CD4-positive, alpha-beta T cell treated with Interferon alpha-2 for 1 hour (primary cell): Measurements from ENCODE around the gene COLQ.
"Not testable (repeated sequence)": the region's sequence is repeated elsewhere in the genome, so short reads cannot be mapped to it uniquely, and the experiment has no call there.

Experiments used
- DNase-seq, 2 donors: peaks; one replicate each; pipeline ENCODE4 v3.0.0-alpha.2; 2020 to 2022

The COLQ gene

DNA sequence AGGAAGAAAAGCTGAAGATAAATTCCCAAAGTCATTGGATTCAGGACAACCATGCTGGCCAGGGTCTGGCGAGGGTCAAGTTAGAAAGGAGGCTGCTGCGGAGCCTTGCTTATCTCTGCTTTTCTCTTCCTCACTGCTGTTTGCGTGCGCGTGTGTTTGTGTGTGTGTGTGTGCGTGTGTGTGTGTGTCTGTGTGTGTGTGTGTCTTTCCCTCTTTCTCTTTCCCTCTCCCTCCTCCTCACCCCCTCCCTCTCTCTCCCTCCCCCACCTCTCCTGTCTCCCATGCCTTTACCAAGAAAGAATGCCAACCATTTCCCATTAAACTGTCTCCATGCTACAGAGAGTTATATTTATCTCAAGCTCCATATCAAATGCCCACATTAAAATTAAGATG lies at the start of gene COLQ:
Gene COLQ (minus strand): TSS at position 134 of the 393 bp plus-strand sequence. CDS start 81 bp downstream, at position 53.
- no peak for DNase-seq

DNA sequence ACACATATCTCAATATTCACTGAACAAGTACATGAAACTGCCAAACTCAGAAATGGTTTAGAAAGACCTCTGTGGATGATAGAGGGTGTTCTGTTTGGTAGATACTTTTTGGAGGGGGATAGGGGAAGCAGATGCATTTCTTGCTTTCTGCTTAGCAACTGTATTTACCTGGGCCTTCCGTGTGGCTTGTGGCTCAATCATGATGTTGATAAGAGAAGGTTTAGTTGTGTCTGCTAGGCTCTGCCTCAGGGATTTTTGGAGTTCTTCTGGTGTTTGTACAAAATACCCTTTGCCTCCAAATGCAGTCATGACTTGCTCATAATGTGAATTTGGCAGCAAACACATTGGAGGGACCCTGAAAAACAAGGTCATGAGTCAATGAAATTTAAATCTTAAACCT lies 41.7 kb upstream of the COLQ start:
- no peak for DNase-seq

DNA sequence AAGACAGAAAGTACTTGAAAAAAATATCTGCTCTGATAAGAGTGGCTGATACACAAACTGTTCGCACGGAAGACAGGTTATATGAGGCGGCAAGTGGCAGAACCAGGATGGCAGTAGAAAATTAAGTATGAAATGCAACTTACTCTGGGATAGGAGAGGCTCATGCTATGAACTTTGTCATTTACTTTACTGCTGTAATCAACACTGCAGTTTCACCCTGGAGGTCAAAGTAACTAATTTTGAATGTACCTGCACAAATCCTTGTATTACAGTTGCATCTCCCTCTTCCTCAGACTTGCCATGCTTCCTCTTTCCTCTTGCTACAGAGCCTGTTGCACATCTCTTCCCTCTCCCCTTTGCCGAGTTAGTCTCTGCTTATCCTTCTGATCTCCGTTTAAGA lies 41.1 kb upstream of the COLQ start:
- no peak for DNase-seq

DNA sequence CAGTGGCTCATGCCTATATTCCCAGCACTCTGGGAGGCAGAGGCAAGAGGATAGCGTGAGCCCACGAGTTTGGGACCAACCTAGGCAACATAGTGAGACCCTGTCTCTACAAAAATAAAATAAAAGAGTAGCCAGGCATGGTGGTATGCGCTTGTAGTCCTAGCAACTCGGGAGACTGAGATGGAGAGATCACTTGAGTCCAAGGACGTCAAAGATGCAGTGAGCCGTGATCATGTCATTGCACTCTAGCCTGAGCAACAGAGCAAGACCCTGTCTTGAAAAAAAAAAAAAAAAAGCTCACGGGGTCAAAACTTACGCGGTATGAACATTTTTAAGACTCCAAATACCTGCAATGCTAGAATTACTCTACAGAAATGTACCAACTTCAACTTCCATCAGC lies 37.1 kb upstream of the COLQ start:
- no peak for DNase-seq

DNA sequence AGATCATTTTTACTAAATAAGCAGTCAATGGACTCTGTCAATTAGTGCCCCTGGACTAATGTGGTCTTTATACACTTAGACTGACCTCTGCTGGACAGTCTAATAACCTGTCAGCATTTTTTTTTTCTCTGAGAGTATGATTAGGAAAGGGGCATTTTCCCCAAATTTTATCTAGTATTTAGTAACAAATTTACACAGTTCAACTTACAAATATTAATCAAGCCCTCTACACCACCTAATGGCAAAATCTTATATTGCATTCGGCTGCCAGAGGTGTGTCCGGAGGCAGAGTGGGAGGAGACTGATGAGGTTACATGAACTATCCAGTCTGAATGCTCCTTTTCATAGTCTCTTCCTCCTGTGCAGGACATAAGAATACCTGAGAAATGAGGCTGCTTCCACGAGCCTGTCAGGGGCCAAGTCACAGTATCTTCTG lies 36.0 kb upstream of the COLQ start:
- DNase-seq: peak; percentile 81 to 89

DNA sequence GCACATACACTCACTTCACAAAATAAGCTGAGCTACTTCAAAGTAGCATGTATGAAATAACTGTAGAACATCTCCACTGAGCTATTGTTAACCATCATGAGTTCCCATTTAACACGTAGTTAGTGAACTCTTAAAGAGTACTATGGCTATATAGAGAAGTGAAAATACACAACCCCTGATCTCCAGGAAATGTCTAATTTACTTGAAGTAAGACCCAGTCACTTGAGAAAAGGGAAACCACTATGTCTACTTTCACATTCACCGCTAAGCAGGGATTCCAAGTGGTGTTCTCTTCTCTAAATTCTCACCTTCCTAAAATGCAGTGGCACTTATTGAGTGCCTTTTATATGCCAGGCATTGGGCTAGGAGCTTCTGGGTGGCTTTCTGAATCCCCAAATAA lies 35.0 kb upstream of the COLQ start:
- DNase-seq: peak; percentile 45 to 71

DNA sequence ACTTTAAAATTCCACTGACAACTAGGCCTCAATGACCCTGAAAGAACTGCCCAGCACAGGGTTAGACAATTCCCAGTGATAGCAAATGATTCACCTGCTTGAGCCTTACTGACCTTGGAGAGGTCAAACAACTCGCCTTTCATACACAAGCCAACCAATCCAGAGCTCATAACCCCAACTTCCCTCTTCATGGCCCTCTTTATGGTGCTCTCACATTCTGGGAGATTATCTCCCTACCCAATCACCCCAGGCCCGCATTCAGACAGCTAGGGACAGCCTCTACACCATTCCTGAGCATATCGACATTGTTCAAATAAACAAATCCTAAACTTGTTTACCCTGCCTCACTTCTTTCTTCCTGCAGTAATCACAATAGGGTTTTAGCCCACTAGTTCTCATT lies 32.2 kb upstream of the COLQ start:
- no peak for DNase-seq

DNA sequence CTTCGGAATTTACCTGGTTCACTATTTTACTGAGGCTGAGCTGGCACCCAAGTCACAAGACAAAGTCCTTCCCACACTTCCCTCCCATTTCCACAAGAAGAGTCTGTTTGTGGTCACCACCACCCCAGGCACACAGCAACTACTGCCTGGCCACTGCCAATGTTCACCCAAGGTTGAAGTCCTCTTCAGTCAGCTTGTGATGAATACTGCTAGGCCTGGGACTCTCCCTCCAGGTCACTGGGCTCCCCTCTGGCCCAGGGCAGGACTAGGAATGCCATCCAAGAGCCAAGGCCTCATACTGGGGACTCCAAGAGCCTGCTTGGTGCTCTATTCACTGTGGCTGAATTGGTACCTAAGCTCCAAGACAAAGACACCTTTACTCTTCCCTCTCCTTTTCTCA lies 30.4 kb upstream of the COLQ start:
- no peak for DNase-seq

DNA sequence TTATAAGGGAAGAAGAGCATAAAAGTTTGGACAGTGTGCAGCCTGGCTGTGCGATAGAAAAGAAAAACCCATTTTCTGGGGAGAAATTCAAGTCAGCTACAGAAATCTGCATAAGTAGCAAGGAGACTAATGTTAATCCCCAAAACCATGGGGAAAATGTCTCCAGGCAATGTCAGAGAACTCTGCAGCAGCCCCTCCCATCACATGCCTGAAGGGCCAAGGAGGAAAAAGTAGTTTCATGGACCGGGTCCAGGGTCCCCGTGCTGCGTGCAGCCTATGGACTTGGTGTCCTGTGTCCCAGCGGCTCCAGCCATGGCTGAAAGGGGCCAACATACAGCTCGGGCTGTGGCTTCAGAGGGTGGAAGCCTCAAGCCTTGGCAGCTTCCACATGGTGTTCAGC lies 28.3 kb upstream of the COLQ start:
- no peak for DNase-seq

DNA sequence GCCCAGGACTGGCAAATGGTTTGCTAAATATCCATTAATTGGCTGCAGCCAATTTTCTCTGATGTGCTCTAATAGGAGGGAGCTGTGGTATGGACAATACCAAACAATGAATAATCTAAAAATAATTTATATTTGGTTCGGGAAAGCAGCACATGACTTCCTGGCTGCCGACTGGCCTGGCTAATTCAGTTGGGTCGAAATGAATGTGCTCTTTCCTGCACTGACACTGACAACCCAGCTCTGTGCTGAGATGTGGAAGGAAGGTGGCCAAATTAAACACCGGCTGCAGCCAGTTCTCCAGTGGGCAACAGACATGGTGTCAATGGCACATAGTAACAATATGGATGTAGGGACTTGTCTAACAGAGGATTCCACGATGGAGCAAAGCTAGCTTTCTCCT lies 21.1 kb upstream of the COLQ start:
- no peak for DNase-seq

DNA sequence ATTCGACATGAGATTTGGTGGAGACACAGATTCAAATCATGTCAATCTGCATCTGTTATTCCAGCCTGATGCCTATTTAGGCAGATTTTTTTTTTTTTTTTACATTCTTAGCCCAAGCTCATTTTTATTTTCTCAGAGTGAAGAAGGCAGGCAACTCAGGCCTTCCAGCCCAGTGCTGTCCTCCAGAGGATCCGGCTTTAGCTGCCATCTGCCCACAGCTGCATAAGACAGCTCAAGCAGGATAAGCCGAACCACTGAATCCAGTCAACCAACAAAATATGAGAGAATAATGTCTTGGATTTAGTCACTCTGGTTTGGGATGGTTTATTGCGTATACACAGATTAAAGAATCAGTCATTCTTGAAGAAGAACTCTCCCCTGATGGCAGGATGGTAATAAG lies 19.9 kb upstream of the COLQ start:
- DNase-seq: no peak

DNA sequence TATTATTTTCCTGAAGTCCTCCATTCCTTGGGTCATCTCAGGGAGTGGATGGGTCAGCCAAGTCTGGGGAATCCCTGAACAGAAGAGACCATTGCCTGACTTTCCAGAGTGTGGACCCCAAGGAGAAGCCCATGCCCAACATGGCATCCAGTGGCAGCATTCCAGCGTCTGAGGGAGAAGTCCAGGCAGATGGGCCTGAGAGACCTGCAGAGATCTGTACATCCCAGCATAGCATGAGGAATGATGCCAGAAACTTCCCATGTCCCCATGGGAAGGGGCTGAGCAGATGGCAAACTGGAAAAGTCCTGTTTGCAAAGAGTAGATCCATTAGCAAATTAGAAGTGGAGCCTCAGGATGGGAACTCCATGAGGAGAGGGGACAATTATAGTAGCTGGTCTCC lies 17.6 kb upstream of the COLQ start:
- DNase-seq: no peak

DNA sequence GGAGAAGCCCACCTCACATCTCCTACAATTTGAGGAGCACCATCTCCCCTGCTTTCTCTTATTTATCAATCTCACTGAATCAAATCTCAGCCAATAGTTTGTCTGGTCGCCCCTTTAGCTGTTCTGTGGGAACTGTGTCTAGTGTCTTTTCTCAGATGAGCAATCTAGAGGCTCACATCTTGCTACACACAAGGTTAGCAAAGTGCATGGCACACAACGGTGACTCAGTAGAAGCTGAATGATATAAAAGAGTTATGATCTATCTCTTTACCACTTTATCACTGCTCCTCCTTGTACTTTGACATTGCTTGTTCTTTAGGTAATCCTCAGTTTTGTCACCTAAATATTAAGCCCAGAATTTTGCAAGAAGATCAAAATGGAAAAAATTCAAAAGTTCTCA lies 16.8 kb upstream of the COLQ start:
- no peak for DNase-seq

DNA sequence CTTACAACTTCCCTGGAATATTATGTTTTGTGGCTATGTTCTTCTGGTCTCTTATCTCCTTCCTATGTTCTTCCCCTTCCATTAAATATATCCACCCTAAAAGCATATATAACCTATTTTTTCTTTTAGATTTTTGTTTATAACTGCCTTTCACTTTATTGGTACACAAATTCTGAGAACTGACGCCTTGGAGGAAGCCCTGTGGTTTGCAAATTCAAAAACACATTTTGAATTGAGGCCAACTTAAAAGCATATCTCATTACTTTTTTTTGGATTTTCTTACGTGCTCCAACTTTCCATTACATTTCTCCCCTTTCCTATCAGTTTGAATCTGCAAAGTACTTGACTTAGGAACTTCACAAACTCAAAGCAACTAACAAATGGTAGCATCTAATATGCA lies 15.3 kb upstream of the COLQ start:
- DNase-seq: peak in 1 of 2 donors; percentile 41

DNA sequence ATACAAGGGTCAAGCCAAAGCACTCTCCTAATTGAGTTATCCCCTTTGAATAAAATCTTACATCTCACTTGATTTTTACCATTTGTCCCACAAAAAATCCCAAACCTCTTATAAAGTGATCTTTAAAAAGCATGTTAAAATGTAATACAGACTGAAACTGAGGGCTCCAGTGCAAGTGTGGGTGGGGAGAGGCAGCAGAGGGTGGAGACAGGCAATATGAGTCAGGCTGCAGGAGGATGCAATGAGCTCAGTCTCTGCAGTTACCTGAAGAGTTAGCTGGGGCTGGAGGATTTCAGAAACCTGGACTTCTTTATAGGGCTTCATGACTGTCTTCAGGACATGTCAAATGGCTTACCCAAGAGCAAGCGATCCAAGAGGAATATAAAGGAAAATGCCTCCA lies 14.2 kb upstream of the COLQ start:
- peak in 1 of 2 donors; percentile 38 for DNase-seq

DNA sequence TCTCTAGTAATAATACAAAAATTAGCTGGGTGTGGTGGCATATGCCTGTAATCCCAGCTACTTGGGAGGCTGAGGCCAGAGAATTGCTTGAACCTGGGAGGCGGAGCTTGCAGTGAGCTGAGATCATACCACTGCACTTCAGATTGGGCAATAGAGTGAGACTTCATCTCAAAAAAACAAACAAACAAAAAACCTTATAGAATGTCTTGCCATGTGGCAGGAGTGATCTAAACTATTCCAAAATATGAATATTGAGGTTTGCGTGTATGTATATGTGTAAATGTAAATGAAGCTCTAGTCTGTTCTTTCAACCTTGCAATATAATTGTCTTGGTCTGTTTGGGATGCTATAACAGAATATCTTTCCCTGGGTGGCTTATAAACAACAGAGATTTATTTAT lies 11.1 kb upstream of the COLQ start:
- not testable (repeated sequence) for DNase-seq

DNA sequence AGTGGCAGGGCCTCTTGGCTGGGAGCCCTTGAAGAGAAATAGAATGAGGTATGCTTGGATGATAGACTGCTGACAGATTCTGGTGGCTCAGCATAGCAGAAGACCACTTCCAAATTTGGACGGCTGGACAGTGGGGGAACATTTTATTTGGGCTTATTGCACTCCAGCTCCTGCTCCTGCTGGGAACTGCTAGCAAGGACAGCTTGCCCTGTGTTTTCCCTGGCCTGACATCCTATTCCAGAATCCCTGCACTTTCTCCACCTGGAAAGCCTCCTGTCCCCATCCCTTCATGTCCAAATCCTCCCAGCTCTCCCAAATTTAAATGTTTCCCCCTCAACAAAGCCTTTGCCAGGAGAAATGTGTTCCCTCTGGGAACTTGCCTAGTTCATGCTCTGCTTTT lies 9.8 kb upstream of the COLQ start:
- no peak for DNase-seq

DNA sequence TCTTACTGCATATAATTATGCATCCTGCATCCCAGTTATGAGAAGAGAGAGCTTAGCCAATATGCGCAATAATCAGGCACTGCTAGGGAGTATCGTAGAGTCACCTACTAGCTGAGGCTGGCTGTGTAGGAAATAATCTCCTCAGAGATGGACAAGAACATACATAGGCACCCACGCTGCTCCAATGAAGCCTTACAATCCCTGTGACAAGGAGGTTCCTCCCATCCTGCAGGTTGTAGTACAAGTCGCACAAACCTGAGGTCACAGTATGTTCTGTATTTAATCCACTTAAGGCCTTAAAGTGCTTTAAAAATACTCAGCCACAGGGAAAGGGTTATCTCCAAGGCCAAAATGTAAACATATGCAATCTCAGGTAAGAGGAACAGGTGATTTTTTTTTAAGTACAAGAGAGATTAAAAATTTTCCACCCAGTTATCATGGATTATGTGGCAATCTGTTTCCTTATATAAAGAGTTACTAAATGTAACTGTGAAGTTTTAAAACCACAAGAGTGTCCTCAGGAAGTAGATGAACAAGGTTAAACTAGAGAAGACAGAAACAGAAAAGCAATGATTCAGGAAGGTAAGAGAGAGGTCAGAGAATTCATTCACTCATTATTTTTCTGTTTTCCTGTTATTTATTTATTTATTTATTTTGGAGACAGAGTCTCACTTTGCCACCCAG lies 7.5 kb upstream of the COLQ start:
- DNase-seq: peak in 1 of 2 donors; percentile 24

DNA sequence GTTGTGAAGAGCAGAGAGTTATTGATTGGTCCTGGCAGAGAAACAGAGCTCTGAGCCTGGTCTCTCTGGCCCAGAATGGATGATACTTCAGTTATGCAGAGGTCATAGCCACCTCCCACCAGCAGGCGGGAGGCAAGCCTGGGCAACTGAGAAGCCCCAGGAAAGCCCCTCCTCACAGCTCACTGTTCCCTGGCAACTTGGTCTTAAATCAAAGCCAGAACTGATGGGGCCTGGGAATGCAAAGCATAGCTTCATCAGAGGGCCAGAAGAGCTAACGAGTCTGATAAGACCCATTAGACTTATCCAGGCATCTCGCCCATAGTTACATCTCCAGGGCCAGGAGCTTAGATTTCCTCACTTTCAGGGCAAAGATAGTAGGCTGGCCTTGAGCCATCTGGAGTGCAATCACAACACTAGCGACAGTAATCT lies 5.5 kb upstream of the COLQ start:
- DNase-seq: no peak

DNA sequence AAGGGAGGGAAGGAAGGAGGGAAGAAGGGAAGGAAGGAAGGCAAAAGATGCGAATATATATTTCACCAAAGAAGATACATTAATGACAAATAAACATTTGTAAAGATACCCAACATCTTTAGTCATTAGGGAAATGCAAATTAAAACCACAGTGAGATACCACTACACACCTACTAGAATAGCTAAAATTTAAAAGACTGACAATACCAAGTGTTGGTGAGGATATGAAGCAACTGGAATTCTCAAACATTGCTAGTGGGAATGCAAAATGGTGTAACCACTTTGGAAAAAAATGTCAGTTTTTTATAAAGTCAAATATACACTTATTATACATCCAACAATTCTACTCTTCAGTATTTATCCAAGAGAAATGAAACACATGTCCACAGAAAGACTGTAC lies 4.3 kb upstream of the COLQ start:
- DNase-seq: no peak

DNA sequence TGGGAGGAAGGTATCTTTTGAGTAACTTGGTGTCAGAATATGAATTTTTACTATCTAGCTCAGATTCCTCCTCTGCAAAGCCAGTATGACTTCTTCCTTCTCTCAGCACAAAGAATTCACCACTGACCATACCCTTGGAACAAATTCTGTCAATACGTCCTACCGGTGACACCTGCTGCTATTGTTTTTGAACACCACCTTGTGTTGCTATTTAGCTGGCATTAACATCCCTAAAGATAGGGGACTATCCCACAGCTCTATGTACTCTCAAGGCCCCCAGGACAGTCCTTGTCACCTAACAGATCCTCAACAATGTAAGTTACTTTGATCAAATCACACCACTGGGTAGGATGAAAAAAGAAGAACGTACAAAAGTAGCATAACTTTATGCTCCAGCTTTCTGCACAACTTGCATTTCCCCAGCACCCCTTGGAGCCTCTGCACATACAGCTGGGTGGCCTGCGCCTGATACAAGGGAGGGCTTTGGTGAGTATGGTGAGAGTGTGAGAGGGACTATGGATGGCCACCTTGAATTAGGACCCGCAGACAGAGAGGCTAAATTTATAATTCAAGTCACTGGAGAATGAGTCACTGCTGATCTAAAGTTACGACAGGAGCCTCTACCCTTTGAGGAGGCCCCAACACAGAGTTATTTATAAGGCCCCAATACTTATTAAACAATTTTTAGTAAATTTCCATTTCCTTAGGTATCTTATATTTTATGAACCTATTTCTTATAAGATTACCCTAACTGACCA lies 2.3 kb upstream of the COLQ start:
- DNase-seq: no peak

DNA sequence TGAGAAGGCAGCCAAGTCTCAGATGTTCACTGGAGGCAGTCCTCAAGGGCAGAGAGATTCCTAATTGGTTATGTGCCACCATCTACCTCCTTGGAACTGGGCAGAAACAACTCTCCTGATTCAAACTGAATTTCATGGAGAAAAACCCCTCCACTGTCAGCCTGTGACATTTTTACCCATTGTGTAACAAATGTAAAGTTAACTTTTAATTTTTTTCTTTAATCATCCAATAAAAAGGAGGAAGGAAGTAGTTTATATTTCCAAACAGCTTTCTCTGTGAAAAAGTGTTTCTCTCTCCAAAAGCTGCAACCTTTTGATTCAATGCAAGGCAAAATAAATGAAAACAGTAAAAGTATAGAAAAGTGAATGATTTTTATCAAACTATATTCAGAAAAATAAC lies 510 bp upstream of the COLQ start:
- DNase-seq: no peak

DNA sequence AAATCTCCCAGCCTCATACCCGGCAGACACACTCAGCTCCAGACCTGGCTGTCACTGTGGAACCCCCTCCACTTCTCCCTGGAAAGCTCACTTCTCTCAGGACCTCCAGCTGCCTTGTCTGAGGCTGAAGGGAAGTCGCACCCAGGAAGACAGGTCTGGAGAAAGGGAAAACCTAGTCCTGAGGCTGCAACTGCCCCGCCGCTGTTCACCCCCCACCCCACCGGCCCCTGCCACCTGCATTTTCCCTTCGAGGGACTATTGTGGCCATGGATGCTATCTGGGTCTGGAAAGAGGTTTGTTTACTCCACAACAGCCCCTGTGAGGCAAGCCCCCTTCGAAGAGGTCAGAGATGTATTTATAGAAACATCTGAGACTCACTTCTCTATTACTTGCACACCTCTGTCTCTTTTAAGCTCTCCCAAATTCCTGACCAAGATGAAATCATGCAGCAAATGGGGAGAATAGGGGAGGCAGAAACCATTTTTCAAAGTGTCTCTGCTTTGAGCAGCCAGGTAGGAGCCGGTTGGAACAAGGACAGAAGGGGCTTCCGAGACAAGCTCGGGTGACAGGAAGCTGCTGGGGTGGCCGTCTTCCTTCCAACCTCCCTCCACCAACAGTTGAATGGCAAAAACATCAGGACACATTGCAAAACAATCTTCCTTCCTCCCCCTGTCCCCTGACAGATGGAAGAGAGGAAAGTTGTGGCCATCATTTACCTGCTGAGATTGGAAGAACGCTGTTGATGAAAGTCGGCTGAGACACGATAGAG lies 518 bp downstream of the COLQ start:
- no peak for DNase-seq

DNA sequence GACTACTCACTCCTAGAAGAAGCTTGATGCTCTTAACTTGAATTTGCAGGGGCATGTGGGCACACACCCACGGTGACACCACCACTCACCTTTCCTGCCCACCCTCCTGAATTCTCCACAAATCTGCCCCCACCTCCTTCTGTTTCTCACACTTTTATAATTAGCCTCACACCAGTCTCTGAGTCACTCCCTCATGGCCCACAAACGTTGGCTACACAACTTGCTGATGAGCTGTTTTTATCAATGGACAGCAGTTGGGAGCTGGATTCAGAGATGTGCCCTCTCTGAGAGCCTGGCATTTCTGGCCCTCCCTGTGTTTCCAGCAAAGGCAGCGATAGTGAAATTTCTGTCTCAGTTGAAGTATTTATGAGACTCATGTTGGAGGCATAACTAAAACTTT lies 1.3 kb downstream of the COLQ start:
- DNase-seq: peak; percentile 26 to 31
